Measurements from ENCODE around the gene TBX1. TPM values are rescaled to one million over a fixed set of nuclear protein-coding genes. Genes with fewer than 3 reads are reported as not detected.
"Not testable (repeated sequence)": the region's sequence is repeated elsewhere in the genome, so short reads cannot be mapped to it uniquely, and the experiment has no call there.

TBX1 gene
- total RNA-seq, 1 donor from 2014 or later: 0.11 TPM

DNA sequence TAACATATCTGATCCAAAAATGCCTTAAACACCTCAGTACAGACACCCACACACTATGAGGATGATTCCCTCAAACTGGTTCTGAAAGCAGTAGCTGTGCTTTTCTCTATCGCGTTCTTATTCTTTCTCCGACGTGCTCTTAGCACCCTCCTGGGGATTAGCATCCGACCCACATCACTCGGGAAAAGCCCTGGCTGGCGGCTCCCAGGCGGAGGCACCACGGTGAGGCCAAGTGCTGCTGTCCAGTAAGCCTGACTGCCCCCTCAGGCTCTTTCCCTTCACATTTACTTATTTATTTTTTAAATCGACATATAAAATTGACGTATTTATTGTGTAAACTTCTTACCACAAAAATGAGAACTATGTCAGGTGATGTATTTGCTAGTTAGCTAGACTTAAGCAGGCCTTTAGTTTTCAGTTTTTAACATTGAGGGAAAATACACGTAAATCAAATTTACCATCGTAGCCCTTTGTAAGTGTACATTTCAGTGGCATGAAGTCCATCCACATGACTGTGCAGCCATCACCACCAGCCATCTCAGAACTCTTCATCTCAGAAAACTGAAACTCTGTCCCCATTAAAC is 19.2 kb downstream of the TBX1 start:
- intact Hi-C loops (cut with micrococcal nuclease): no loop called here

DNA sequence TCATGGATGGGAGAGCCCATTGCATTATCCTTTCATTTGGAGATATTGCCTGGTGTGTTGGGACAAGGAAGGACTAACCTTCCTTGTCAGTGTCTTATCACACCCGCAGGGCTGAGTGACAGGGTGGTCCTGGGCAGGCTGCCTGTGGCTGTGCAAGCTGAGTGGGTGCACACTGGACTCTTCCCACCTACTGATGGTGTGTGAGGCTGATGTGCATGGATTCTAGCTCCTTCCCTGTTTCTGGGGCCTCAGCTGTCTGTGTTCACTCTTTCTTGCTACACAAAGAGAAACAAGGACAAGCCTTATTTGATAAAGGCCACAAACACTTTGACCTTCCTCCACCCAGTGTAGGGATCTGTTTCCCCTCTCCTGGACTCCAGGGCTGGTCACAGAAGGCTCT is 22.0 kb downstream of the TBX1 start:
- intact Hi-C loops (cut with micrococcal nuclease): no loop called here

DNA sequence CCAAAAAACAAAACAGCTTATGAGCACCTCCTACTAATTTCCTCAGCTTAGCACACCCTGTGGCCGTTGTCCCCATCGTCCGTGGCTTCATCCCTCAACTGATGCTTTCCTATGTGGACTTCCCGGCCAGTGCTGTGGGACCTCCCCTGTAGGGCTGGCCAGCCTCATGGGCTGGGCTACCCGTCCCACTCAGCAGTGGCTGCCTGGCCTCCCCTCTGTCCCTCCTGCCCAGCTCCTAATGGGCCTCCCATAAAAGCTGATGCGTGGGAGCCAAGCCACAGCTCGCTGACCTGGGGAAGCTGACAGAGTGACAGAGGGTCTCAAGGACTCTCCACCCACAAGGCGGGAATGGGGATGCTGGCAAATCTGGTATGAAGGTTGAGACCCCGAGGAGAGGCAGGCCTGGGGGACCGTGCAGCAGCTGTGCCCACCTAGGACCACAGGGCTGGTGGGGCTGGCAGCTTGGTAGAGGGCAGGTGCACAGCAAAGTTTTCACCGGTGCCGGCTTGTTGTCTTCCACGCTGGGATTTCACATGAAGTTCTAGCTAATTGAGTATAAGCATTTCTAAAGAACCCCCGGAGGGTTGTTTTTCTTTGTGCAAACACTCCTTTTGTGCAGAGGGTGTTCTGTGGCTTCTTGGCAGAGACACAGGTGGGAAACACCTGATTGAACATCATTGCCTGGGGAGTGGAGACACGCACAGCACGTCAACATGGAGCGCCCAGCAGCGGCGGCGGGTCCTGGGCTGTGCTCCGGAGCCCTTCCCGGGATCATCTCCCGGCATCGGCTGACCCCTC is 23.2 kb downstream of the TBX1 start:
- intact Hi-C loops (cut with micrococcal nuclease): no loop called here

DNA sequence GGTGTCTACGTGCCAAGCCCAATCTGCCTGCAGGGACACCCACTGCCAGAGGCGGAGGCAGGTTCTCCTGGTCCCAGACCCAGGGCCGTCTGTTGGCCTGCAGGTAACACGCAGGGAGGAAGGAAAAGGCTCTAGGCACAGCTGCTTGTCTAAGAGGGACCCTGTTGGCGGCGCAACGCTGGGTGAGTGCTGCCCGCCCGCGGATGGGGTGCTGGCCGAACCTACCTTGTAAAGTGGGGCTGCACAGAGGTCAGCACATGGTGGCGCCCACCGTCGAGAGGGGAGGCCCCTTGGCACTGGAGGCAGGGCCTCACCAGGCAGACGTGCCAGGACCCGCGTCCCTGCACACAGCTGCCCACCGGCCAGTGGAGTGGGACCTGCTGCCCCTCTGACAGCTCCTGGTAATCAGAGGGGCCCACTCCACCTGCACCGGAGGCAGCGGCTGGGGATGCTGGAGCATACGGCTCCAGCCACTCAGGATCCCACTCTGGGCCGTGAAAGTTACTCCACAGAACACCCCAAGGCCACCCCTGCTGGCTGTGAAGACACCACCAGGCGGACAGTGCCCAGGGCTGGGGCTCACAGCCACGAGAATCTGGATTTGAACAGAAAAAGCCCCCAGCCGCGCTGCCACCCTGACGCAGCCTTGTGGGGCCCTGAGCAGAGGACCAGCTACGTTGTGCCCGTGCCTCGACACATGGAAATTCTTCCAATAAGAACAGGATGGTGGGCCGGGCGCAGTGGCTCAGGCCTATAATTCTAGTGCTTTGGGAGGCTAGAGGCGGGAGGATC is 24.0 kb downstream of the TBX1 start:
- intact Hi-C loops (cut with micrococcal nuclease): no loop called here

DNA sequence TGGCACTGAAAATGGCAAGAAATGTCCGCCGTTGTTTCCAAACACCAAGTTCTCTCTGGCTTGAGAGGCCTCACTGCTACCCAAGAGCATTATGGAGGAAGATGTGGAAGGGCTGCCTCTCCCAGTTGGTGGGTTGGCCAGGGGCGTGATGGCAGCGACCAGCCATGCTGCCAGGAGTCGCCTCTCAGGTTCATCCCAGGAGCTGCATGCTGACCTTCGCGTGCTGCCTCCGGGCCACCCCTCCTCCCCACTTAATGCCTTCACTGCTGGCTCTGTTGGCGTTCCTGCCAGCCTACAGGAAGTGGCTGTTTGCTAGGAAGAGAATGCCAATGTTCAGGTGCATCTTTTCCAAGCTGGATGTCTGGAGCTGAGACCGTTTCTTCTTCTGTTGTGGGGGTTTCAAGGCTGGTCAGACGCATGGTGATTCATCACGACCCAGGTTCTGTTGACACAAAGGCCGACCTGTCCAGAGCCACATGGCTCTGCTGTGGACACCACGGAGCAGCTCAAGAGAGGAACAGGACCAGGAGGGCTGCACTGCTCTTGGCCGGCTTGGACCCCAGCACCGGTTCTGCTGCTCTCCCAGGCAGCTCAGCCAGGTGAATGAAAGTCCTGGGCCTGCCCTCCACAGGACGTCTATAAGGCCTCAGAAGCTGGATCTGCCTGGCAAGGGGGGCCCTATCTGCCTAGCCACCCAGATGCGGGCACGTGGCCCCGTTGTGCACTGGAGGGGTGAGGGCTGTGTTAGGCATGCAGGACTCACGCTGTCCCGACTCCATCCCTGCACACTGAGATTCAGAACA is 25.1 kb downstream of the TBX1 start:
- intact Hi-C loops (cut with micrococcal nuclease): no loop called here

DNA sequence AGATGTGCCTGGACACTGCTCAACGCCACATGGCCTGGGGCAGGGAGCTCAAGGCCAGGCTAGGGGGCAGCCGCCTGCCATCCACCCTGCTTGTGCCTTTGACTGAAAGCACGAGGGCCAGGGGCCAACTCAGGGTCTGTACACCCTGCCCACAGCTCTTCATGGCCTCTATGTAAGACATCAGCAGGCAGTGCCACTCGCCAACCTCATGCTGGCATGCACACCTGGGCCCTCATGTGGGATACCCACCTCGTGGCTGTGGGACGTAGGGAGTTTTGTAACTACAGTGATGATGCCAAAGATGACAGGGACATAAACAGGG is 25.6 kb downstream of the TBX1 start:
- intact Hi-C loops (cut with micrococcal nuclease): no loop called here

DNA sequence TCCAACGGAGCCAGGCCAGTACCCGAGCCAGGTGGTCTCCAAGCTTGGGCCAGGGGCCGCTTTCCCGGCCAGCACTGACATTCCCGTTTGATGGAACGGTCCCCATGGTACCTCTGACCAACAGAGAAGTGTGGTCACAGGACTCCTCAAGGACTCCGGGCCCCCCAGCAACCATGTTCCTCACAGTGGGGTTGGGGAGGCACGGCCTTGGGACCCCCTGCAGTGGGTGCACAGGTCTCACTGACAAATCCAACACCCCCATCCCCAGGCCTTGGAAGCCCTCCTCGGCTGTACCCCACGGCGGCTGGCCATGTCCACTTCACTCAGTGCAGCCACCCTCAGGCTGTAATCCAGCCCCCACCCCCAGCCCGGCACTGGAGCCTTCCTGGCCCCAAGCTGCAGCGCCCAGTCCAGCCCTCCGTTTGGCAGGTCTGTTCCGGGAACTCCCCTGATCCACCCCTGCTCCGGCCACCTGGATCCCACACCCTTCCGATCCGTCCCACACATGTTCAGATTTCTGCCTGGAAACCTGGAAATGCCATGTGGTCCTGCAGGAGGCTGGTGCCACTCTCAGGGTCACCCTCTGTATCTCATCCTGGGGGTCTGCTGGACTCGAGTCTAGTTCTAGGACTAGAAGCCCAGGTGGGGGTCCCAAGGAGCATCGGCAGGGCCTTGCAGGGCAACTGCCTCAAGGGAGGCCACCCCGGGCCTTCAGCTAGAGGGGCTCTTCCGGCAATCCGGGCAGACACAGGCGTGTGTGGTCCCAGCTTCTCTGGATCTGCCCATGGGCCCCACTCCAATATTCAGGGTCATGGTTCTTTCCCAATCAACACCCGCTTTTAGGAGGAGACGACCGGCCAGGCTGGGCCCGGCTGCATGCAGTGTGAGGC is 26.6 kb downstream of the TBX1 start:
- intact Hi-C loops (cut with micrococcal nuclease): no loop called here

DNA sequence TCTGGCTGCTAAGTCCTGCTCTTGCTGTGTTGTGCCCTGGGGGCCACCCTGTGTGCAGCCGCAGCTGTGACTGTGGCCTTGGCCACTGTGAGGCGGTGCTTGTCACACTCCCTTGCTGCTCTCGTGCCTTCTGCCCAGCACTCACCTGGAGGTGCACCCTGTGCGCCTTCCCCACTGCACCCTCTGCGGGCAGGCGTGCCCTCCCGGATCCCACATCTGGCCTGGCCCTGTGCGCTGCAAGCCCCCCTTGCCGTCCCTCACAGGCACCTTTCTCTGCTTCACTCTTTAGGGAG is 27.2 kb downstream of the TBX1 start:
- intact Hi-C loops (cut with micrococcal nuclease): no loop called here

DNA sequence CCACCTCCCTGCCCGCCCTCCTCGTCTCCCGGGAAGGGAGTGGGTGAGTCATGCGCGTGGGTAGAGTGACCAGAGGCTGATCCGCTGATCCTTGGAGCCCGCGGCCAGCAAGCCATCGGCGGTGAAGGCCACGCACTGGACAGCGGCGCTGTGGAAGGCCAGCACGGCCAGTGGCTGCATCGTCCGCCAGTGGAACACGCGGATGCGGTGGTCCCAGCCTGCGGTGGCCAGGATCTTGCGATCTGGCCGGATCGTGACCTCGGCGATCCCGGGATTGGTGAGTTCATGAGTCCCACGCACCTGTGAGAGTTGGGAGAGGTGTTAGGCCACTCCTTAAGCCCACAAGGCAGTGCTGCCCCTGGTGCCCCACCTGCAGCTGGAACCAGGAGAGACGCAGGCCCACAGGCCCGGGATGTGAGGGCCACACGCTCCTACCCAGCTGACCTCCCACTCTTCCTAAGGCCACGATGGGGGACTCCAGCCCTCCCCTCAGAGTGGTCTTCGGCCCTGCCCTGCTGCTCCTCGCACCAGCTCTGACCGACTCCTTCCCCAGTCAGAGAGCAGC is 28.2 kb downstream of the TBX1 start:
- intact Hi-C loops (cut with micrococcal nuclease): no loop called here

DNA sequence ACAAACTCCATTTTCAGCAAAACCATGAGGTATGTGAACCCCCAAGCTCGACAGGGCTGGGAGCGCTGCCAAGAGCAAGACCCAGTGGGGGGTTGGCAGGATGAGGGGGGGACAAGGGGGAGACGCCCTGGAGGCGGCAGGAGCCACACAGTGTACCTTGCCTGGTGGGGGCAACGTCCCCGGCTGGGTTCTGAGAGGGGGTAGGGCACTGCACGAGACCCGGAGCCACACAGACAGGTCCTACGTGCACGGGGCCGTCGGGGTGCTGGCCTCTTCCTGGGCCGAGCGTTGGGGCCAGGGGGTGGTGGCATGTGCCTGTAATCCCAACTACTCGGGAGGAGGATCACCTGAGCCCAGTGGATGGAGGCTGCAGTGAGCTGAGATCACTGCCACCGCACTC is 28.8 kb downstream of the TBX1 start:
- intact Hi-C loops (cut with micrococcal nuclease): no loop called here

DNA sequence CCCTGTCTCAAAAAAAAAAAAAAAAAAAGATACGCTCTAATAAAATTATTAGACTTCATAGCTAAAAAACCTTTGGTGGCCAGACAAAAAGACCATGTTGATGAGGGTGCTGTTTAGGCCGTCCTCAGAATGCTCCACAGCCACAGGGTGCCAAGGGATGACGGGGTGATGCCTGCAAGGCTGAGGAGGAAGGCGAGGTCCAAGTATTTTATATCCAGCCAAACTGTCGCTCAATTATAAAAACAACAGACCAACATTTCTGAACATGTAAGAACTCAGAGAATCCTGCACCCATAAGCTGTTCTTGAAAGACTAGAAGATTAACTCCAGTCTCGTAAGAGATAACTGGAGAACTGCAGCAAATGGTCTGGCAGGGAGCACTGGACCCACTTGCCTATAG is 29.2 kb downstream of the TBX1 start:
- intact Hi-C loops (cut with micrococcal nuclease): no loop called here

DNA sequence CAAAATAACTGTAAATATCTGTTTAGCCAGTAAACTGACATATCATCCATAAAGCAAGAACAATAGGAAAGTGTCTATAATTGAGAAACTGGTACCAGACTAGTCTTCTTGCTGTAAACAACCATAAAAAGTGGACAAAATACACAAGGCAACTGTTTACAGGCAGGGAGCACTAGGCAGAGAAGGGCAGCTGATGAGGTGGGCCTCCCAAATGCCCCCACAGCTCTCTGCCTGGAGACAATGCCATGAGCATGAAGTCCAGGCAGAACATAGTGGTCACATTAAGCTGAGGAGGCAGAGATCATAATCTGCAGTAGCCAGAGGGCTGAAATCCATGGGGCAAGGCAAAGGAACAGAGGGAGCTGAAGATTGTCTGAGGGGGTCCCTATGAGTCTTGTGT is 30.7 kb downstream of the TBX1 start:
- intact Hi-C loops (cut with micrococcal nuclease): no loop called here

DNA sequence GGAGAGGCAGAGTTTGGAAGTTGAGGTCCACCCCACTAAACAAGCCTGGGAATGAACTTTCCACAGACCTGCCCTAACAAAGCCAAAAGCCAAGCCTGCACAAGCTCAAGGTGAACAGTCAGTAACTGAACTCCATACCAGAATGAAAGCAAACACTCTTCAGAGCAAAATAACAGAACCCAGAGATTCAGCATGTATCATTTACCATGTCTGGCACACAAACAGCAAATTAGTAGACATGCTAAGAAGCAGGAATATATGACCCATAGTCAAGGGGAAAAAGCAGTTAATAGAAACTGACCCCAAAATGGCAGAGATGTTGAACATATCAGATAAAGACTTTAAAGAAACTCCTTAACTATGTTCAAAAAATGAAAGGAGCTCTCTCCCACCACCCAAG is 31.3 kb downstream of the TBX1 start:
- intact Hi-C loops (cut with micrococcal nuclease): no loop called here

DNA sequence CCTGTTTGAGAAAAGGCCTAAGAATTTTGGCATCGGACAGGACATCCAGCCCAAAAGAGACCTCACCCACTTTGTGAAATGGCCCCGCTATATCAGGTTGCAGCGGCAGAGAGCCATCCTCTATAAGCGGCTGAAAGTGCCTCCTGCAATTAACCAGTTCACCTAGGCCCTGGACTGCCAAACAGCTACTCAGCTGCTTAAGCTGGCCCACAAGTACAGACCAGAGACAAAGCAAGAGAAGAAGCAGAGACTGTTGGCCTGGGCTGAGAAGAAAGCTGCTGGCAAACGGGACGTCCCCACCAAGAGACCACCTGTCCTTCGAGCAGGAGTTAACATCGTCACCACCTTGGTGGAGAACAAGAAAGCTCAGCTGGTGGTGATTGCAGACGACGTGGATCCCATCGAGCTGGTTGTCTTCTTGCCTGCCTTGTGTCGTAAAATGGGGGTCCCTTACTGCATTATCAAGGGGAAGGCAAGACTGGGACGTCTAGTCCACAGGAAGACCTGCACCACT is 31.9 kb downstream of the TBX1 start:
- intact Hi-C loops (cut with micrococcal nuclease): not testable (repeated sequence)

DNA sequence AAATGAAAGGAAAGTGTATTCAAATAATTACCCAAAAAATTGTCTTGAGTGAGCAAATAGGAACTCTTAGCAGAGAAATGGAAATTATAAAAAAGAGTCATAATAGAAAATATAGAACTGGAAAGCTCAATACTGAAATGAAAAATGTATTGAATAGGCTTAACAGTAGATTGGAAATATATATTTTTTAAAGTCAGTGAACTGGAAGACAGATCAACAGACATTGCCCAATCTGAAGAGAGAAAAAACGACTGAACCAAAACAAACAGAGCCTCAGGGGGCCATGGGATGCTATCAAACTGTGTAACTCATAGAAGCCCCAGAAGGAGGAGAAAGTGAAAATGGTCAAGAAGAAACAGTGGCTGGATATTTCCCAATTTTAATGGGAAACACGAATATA is 32.6 kb downstream of the TBX1 start:
- intact Hi-C loops (cut with micrococcal nuclease): no loop called here

DNA sequence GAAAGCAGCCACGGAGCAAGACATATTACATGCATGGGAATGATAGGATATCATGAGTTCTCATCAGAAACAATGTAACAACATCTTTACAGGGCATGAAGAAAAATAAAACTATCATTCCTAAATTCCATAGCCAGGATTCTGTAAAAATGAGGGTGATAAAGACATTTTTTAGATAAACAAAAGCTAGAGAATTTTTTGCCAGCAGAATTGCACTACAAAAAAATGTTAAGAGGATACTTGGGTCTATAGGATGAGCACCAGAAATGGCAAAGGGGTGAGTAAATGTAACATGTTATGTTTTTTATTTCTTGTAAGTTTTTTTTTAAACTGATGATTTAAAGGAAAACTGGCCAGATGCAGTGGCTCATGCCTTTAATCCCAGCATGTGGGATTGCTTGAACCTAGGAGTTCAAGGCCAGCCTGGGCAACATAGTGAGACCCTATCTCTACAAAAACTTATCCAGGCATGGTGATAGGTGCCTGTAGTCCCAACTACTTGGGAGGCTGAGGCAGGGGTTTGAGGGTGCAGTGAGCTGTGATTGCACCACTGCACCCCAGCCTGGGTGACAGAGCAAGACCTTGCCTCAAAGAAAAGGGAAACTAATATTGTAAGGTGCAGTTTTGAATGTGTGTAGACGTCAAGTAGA is 33.2 kb downstream of the TBX1 start:
- intact Hi-C loops (cut with micrococcal nuclease): no loop called here

DNA sequence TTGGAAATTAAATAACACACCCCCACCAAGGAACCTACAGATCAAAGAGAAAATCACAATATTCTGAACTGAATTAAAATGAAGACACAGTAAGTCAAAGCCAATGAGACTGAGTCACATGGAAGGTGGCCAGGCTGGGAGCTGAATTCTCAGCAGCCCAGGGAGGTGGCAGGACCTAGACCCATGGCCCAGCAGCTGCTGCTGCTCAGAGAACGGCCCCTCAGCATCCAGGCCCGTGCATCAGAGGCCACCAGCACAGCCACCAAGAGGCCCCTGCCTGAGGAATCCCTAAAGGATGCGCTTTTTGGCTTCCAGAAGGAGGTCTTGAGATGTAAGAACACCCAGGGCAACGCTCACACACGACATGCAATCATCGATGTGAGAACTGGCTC is 35.0 kb downstream of the TBX1 start:
- intact Hi-C loops (cut with micrococcal nuclease): no loop called here

DNA sequence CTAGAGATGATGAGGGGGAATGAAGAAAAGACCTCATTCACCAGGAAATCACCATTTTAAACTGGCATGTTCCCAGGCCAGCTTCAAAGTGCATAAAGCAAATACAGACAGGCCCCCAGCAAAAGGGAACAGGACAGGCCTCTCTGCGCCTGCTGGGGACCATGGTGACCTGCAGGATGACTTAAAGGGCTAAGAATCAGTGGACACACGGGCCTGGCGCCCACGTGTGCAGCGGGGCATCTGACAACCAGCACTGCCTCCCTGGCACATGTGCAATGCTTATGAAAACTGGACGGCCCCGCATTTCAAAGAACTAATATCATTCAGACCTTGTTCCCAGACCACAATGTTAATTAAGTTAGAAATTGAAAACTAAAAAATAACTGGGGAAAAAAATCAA is 35.6 kb downstream of the TBX1 start:
- intact Hi-C loops (cut with micrococcal nuclease): no loop called here

DNA sequence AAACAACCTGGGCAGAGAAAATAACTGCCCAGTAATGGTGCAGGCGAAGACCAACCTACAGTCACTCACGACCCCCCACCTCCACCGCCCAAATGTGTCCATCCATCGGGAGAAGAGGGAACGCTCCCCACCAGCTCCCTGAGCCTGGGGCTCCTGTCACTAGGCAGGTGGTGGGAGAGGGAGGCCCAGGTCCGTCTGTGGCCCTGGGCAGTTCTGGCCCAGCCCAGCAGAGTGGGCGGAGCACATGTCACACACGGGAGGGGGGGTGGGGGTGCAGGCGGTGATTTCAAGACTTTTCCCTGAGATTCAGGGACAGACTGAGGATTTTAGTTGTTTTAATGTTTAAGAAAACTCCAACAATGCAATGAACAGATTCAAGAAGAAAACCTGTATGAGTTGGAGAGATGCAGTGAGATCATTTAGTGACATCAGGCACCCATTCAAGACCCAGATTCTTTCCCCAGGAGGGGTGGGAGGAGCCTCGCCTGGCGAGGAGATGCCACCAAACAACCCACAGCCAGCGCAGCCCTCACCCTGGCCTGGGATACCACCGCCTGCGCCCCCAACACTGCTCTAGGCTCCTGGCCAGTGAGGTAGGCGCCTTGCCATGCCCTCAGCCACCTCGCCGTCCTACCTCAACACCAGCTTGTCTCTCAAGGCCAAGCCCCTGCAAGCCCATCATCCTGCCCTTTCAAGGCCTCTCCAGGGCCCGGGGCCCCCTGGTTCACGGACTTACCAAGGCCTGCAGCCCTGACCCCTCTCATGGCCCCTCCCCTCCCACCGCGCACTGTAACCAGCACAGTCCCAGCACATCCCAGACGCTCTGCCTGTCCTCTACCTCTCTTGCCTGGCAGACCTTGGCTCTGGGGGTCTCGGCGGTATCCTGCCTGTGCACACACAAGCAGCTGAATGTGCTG is 36.8 kb downstream of the TBX1 start:
- intact Hi-C loops (cut with micrococcal nuclease): no loop called here
